Jurkat, Clone E6-1 (cell line): ENCODE measurements around the gene SDS.

Source experiments
- DNase-seq: peaks from one replicate; pipeline ENCODE4 v3.0.0-alpha.2; 2011; ENCODE audit warnings: low read depth, low spot score
- H3K4me3 ChIP-seq: 2 replicates; pipeline ENCODE4 v1.5.1; 2011; ENCODE audit warnings: mild to moderate bottlenecking, low read length, control low read depth, moderate library complexity

The SDS gene

DNA sequence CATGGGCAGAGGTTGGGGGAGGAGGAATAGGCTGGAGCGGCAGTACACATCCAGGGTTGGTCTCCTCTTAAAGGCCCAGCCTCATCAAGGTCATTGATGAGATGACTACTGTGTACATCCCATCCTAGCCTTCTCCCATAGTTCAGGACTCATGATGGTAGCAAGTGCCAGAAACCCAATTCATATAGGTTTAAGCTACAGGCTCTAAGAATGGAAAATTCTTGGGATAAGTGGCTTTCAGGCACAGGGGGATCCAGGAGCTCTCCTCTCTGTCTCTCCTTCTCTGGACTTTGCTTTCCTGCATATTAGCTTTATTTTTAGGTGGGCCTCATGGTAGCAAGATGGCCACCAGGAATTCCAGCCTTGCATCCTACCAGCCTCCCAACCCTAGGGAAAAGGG is 24.8 kb upstream of the SDS start:
- DNase-seq: no peak
- H3K4me3 ChIP-seq: no peak overlapping the region

- no peak overlapping the region for H3K4me3 ChIP-seq
- no peak for DNase-seq
These were observed 24.2 kb upstream of the SDS start for GRCh38 chr12:113427882-113428281.

DNA sequence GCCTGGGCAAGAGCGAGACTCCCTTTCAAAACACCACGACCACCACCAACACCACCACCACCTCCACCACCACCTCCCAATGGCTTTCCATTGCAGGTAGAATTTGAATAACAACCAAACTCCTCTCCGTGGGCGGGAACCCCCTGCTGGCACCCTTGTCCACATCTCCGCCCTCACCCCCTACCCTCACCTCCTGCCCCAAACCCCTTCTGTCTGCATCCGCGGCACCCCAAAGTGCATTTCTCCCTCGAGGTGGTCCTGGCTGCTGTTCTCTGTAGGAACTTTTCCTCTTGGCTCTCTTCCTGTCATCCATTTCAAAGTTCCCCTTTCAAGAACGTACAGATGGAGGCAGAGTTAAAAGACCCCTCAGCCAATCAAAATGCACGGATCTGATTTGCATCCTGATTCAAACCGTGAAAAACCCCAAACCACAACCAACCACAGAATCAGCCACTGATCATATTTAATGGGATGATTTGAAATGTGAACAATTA is 22.3 kb upstream of the SDS start:
- H3K4me3 ChIP-seq: no peak overlapping the region
- peak; percentile 17 for DNase-seq

GRCh38 chr12:113424915-113425823 is 21.5 kb upstream of the SDS start:
- no peak overlapping the region for H3K4me3 ChIP-seq
- DNase-seq: peak; percentile 18

DNA sequence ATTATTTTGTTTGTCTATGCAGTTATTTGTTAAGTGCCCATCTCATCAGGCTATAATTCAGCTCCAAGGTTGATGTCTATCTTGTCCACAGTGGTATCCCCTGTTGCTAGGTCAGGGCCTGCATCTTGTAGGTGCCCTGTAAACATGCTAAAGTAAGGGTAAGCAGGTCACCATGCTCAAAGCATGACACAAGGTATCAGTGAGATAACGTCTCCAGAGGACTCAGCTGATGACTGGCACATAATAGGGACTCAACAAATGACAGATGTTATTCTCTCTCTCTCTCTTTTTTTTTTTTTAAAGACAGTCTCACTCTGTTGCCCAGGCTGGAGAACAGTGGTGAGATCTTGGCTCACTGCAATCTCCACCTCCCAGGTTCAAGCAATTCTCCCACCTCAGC is 20.8 kb upstream of the SDS start:
- H3K4me3 ChIP-seq: no peak overlapping the region

GRCh38 chr12:113422886-113423669 is 19.4 kb upstream of the SDS start:
- H3K4me3 ChIP-seq: no peak overlapping the region

More for the DNA sequence above, 20.8 kb upstream of the SDS start:
- DNase-seq: no peak

DNA sequence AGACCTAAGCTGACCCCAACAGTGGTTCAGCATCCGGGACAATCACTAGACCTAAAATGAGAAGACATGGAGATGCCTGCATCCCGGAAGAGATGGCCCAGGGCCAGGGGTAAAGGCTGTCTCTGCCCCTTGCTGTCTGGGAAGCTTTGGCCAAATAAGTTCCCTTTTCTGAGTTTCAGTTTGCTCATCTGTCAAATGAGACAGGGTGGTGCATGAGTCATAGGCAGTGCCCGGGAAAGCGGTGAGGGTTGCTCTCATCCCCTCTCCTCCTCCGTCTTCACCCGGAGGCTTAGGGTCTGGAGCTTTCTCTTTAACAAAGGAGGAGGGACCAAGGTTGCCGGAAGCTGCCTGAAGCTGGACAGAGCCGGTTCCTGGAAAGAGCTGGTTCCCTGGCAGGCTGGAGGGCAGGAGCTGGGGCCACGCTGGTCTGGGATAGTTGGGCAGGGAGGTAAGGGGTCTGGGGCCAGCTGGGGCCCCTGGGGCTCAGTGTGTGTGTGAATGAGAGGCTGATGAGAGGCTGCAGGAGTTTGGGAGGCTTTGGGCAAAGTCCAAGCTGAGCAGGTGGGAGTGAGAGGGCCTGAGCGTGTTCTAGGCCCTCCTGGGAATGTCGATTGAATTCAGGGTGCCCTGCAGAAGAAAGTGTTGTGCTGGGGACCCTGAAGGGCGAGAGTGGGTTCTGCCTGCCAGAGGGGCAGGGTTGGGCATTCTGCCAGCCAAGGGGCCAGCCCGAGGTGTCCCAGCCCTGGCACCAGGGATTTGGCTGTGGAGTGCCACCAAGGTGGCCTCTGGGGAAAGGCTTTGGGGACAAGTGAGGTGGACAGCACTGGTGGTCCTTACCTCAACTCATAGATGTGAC is 18.6 kb upstream of the SDS start, which contains the start of gene SDSL:
TSS of gene SDSL (plus strand) at position 351 of the 856 bp plus-strand sequence. CDS start 5,603 bp downstream, outside the sequence.
- no peak within 1 kb of the TSS for H3K4me3 ChIP-seq
- no peak for DNase-seq

More at GRCh38 chr12:113422886-113423669, 19.4 kb upstream of the SDS start:
- no peak for DNase-seq

- DNase-seq: no peak
- no peak overlapping the region for H3K4me3 ChIP-seq
These were observed 17.4 kb upstream of the SDS start for GRCh38 chr12:113420996-113421595.

GRCh38 chr12:113418213-113418879 is 14.7 kb upstream of the SDS start:
- no peak for DNase-seq
- no peak overlapping the region for H3K4me3 ChIP-seq

DNA sequence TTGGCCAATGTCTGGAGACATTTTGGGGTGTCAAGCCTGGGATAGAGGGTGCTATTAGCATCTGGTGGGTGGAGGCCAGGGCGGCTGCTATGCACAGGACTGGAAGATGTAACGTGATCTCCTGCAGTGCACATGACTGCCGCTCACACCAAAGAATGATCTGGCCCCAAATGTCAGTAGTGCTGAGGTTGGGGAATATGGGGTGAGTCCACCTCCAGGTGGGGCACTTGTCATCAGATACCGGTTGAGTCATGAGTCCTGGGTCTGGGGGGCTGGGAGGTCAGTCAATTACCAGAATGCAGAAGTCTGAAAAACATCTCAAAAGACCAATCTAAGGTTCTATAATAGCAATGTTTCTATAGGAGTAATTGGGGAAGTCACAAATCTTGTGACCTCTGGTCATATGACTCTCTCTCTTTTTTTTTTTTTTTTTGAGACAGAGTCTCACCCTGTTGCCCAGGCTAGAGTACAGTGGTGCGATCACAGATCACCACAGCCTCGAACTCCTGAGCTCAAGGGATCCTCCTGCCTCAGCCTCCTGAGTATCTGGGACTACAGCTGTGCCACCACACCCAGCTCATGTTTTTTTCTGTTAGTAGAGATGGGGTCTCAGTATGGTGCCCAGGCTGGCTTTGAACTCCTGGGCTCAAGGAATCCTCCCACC is 12.5 kb upstream of the SDS start:
- no peak overlapping the region for H3K4me3 ChIP-seq
- no peak for DNase-seq

- DNase-seq: no peak
- H3K4me3 ChIP-seq: no peak overlapping the region
These were observed 10.9 kb upstream of the SDS start for GRCh38 chr12:113414519-113415038.

GRCh38 chr12:113413488-113413939 is 9.8 kb upstream of the SDS start:
- no peak overlapping the region for H3K4me3 ChIP-seq
- DNase-seq: no peak

- no peak overlapping the region for H3K4me3 ChIP-seq
- DNase-seq: no peak
These were observed 5.9 kb upstream of the SDS start for GRCh38 chr12:113409462-113410124.

GRCh38 chr12:113408756-113409298 is 5.1 kb upstream of the SDS start:
- no peak overlapping the region for H3K4me3 ChIP-seq

GRCh38 chr12:113407931-113408600 is 4.4 kb upstream of the SDS start:
- DNase-seq: no peak
- H3K4me3 ChIP-seq: no peak overlapping the region

More at GRCh38 chr12:113408756-113409298, 5.1 kb upstream of the SDS start:
- no peak for DNase-seq

DNA sequence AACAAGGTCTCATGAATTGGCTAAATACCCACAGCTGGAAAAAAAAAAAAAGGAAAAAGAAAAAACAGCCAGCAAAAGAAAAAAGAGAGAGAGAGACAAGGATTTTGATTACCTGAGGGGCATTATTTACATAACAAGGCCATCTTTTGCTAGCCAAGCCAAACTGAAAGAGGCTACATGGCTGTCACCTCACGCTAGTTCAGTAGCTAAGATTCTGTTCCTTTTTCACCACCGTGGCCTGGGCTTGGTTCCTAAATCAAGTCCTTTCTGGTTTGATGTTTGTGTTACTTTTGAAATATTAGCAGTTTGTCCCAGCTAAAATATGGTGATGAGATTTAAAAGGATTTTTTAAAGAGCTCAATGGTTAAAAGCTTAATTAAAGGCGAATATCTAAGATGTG is 2.0 kb upstream of the SDS start:
- no peak overlapping the region for H3K4me3 ChIP-seq
- DNase-seq: no peak
